ENCODE results near the gene ALOXE3.

The ALOXE3 gene

DNA sequence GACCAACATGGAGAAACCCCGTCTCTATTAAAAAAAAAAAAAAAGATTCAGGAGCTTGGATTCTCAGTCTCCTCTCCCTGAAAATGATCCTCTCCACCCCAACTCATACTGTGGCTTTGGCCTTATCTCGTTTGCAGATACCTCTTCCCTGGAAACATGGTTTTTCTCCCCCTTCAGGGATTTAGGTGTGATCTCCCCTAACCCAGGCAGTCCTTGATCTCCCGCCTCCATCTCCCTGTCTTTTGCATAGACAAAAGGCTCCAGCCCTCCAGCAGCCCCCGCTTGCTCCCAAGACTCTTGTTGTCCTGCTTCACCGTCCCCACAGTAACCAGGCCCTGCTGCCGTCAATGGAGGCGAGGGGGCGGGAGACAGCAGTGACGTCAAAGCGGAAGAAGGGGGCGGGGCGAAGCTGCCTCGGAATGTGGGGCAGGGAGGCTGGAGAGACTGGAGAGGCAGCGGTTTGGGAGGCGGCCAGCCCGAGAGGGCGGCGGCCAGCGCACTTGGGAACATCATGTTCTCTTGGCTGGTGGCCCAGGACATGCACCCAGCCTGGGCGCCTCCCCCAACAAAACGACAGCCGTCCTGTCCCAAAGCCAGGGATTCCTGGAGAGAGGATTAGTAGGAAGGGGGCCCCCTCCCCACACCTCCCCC lies 35.8 kb upstream of the ALOXE3 start:
- peak; percentile 72 for DNase-seq (ENCODE audit: low read depth)

DNA sequence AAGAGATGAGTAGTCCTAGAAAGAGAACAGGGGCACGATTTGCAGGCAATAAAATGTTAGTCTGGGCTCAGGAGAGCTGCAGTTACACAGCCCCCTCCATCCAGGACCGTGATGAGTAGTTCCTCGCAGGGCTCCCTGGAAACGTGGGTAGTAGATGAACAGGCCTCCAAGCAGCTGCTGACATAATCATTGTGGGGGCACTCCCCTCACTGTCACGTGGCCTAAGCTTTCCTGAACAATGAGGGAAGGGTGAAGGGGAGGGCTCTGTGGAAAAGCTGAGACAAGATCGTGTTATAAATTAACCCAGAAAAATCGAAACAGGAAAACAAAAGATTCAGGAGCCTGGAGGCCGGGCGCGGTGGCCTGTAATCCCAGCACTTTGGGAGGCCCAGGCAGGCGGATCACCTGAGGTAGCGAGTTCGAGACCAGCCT lies 35.2 kb upstream of the ALOXE3 start:
- no peak for DNase-seq (ENCODE audit: low read depth)

DNA sequence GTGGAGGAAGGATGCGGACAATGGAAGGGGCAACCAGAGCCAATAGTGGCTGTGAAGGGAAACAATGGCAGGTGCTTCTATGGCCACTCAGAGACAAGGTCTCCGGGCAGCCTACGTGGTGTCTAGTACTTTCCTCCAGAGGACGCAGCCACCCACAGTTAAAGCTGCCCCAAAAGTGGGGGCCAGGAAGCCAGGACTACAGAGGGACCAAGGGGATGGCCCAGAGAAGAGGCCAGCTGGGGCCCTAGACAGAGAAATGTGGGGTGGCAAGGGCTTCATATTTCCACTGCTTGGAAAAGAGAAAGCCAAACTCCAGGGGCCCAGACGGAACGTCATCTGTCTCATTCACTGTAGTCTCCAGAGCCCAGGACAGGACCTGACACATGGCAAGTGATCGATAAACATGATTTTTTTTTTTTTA lies 34.7 kb upstream of the ALOXE3 start:
- DNase-seq (ENCODE audit: low read depth): no peak

DNA sequence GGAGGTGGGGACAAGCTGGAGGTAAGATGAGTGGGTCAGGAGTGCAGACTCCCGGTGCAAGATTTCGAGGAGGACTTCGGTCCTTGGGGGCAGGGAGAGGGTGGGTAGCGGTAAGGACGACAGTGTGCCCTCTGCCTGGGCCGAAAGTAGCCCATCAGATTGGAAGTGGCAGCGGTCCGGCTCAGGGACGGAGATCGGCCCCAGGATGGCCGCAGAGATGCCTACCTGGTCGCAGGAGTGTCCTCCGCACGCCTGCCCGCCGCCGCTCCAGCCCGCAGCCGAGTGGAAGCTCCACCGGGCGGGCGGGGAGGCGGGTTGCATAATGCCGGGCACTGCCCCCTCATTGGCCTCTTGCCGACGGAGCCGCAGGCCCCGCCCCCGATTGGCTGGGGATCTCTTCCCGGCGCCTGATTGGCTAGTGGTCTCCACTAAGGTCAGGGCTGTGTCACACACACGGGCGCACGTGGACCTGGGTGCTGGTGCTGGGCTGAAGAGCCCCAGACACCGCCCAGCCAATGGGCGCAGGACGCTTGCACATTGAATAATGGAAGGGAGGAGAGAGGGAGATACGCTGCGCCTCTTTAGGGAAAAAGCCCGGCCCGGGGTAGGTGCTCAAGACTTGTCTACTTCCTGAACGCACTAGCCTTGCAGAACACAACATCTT lies 33.9 kb upstream of the ALOXE3 start, which contains the start of gene PER1:
PER1 (minus strand) TSS at position 293 of the 664 bp plus-strand sequence. CDS start 1,698 bp downstream, outside the sequence.
- peak; percentile 74 for DNase-seq (ENCODE audit: low read depth)

DNA sequence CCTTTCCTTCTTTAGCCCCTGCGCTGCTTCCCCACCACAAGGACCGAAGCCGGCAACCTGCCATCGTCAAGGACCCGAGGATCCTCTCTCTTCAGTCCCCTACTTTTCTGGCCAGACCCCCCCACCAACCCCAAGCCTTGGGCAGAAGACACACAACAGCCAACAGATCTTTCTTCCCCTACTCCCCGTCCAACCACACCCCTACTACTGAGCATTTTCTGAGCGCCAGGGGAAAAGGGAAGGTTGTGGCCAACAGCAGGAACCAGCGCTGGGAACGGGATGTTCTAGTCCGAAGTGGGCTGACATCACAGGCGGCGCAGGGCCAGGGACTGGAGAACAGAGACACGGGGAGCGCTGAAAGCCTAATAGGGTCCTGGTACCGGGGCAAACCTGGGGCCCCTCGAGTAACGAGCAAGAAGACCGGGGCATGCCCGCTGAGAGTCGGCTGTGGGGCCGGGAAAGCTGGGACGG lies 33.4 kb upstream of the ALOXE3 start:
- no peak for DNase-seq (ENCODE audit: low read depth)

DNA sequence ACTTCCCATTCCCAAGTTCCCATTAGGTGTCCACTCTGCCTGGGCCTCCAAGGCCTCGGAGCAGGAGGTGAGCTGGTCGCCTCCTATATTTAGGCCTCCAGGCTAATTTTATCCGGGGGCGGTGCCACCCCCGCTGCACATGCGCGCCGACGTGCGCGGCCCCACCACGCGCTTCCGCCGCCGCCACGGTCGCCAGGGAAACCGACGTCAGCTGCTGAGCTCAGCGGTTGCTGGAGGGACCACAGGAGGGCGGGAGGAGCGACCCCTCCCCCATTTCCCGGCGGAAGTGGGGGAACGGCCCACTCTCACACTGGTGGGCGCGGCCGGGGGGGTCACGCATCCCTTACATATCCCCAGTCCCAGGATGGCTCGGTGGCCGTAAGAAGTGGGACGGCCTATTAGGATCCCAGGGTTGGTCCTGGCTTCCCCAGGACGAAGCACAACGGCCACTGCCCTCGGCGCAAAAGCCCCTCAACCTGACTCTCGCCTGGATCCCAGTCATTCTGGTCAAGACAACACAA lies 32.9 kb upstream of the ALOXE3 start:
- peak; percentile 86 for DNase-seq (ENCODE audit: low read depth)

DNA sequence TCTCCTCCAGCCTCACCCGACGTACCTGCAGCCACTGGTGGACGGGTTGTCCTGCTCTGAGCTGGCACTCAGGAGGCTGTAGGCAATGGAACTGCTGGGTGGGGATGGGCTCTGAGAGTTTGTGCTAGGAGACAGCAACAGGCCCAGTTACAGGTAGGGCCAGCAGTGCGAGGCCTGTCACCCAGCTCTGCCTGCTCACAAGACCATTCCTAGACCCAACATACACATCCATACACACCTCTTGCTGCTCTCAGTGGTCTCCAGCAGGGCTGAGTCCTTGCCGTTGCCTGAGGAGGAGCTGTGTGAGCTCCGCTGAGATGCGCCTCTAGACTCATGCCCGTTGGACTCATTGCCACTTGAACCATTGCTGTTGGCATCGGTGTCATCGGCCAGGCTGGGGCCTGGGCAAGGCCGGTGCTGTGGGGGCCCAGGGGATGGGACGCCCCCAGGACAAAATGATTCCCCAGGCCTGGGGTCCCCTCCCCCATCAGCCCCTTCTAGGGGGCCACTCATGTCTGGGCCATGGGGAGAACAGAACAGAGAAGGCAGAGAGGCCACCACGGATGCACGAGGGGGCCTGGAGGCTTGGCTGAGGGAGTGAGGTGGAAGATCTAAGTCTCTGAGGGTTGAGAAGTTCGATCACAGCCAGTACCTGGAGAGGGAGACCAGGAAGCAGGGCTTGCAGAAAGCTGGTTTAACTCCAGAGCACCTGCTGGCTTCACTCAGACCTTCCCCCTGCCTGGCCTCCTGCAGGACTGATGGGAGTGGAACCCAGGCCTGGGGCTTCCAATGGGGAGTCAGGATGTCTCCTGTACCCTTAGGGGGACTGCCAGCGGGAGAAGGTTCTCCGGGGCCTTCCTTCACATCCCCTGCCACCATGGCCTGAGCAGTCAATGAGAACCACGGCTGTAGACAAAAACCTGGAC lies 32.1 kb upstream of the ALOXE3 start:
- no peak for DNase-seq (ENCODE audit: low read depth)

DNA sequence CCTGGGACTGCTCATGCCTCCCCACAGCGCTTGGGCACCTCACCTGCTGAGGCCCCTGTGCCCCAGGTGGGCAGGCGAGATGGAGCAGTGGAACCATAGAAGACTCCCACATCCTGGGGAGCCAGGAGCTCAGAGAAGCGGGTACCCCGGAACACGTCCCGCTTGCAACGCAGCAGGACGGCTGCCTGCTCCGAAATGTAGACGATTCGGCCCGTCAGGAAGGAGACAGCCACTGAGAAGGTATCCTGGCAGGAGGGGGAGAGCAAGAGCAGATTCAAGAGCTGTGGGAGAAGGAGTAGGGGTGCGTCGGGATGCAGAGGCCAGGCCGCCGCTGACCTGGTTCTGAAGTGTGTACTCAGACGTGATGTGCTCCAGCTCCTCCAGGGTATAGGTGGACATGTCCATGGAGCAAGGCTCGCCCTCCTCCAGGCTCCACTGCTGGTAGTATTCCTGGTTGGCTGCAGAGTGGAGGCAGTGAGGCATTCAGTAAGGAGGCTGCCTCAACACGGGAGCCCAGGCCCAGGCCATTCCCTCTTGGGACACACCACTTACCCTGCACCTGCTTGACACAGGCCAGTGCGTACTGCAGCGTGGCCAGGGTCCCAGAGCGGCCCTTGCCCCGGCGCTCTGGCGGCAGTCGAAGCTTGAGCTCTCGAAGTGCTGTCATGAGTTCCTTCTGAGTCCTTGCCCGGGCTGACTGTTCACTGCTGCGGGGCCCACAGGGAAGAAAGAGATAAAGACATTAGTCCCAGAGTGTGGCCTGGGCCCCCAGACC lies 31.3 kb upstream of the ALOXE3 start:
- no peak for DNase-seq (ENCODE audit: low read depth)

DNA sequence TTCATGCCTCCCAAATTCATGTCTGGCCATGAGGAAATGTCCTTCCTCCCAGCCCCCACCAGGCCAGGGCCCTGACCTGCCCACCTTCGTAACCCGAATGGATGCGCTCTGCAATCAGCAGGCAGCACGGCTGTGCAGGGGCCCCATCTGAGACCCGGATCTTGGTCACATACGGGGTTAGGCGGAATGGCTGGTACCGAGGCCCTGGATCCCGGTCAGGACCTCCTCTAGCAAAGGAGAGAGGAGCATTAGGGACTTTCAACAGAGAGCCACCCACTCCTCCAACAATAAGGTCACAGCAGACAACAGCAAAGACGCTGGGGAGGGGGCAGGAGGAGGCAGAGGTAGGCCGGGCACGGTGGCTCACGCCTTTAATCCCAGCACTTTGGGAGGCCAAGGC lies 30.2 kb upstream of the ALOXE3 start:
- DNase-seq (ENCODE audit: low read depth): no peak

DNA sequence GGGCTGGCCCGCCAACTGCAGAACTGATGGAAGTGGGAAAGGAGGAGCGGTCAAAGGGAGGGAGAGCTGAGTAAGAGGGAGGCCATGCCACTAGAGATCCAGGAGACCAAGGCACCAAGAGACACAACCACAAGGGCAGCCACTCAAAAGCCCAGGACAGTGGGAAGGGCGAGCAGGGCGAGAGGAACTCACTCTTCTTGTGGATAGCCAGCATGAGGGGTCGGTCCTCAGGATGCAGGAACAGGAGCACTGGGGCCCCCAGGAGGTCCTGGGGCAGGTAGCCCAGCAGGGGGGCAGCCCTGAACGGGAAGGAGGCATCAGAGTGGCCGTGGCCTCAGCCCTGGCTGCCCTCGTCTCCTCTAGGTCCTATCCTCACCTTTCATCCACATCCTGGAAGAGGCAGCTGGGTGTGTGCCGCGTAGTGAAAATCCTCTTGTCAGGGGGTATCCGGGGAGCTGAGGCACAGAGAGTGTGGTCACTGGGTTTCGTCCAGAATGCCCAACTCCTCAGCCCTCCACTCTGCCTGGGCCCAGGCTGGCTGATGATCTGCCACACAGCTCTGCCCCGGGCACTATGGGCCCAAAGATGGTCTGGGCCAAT lies 29.6 kb upstream of the ALOXE3 start:
- no peak for DNase-seq (ENCODE audit: low read depth)

DNA sequence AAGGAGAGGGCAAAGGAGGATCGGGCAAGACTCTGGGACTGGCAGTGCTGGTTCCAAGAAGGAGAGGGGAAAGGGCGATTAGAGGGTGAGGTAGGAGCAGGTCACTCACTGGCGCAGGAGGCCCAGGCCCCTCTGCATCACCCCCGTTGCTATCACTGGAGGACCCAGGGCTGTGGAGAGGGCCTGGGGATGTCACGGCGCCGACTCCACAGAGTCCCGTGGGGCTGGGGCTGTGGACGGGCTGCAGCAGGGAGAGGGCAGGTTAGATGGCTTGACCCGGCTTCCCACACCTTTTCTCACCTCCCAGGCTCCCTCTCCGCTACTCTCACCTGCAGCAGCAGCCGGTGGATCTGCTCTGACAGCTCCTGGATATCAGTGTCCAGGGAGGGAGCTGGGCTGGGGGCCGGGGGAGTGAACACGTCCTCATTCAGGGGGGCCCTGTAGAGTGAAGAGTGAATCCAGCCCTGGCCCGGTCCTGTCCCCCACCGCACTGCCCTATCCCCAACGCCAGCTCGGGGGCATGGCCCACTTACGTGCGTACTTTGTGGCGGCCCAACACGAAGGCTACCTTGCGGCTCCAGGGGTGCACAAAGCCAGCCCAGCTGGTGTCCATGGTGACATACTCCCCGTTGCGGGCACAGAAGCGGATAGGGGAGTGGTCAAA lies 29.0 kb upstream of the ALOXE3 start:
- DNase-seq (ENCODE audit: low read depth): no peak

DNA sequence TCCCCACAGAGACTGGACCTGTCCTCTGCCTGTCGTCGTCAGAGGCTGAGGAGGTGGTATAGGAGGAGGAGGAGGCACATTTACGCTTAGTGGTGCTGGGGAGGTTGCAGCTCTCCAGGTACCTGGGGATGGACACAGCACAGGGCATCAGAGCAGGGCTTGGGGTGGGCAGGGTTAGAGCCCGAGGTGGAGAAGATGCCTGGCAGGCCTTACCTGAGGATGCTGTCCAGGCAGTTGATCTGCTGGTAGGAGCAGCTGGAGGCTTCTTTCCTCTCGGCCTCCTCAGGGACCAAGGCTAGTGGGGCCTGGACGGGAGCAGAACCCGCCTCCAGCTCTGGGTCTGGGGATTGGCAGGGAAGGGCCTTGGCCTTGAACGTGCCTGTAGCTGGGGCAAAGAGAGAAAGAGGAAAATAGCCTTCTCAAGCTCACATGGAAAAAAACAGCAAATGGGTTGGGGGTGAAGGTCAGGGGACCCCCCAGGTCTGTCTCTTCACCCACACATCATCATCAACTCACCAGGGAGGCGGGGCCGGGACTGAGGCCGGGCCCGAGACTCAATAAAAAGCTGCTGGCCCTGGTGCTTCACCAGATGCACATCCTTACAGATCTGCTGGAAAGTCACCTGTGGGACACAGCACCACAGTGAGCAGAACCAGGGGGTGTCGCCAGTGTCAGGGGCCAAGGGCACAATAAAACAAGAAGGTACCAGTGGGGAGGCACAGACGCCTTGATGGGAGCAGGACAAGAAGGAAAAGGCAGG lies 28.2 kb upstream of the ALOXE3 start:
- DNase-seq (ENCODE audit: low read depth): no peak

DNA sequence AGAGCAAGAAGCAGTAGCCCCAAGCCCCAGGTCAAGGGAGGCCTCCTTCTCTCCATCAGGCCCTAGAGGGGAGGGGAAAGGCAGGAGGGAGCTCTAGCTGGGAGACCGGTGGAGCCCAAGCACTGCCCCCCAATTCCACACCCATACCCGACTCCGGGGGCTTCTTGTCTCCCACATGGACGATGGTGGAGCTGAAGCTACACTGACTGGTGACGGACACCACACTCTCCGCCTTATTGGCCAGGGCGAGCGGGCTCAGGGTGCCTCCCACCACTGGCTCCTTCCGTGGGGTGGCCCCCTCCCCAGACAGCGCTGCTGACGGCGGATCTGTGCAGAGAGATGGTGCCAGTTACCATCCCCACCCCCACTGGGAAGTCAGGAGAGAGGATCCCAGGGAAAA lies 27.5 kb upstream of the ALOXE3 start:
- DNase-seq (ENCODE audit: low read depth): no peak

DNA sequence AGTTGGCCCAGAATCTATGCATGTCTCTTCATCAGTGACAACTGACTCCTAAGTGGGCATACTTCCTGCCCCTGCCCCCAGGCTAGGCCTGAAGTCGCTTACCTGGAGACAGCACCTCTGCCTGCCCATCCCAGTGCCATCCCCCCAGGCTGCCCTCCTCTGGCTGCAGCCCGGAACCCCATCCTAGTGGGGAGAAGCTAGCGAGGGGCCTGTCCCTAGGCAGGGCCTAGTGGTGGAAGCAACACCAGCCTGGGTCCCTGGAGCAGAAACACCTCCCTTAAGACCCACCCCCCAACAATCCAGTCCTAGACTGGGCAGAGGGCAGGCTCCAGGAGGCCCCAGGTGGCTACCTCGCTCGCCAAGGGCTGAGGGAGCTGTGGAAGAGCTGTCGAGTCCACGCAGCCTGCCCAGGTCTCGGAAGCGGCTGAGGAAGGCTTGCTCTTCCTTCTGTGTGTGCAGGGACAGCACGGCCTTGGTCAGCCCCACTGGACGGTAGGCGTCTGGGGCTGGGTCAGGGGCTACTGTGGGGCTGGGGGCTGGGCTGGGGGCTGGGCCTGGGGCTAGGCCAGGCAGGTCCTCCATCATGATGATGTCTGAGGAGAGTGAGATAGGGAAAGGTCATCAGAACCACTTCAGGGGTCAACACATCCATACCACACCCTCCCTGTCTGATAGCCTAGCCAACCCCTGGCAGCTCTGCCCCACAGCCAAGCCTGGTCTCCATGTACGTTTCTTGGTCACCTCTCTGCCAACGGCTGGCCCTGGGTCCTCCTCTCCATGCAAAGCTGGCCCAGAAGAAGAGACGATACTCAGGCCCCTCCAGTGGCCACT lies 26.3 kb upstream of the ALOXE3 start:
- no peak for DNase-seq (ENCODE audit: low read depth)

DNA sequence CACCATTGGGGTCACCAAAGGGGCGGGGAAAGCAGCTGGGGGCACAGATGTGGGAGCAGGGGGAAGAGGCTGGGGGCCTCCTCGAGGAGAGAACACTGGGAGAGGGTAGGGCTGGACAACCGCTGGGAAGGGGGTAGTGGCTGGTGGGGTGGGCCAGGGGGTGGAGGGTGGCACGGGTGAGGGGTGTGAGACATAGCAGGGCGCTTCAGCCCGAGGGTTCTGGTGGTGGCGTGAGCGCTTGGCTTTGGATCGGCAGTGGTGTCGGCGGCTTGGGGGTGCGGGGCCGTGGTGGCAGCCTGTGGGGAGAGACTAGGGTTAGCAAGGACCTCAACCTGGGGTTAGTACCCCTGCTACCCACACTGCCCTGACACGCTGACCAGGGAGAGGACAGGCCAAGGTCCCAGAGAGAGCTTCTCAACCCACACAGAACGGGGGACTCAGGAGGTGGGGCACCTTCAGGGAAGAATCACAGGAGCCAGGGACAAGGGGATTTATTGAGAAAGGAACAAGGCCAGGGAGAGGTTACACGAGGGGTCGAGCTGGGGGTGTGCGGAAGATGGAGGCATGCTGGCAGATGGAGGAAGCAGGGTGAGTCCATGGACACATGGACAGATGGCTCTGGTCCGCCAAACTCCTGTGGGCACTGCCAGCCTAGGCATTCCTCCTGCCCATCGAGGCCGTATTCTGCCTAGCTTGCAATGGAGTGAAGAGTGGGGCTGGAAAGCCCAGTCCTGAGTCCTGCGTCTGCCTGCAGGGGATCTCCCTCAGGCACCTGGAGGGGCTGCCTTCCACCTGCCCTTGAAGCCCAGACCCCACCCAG lies 25.5 kb upstream of the ALOXE3 start:
- no peak for DNase-seq (ENCODE audit: low read depth)

DNA sequence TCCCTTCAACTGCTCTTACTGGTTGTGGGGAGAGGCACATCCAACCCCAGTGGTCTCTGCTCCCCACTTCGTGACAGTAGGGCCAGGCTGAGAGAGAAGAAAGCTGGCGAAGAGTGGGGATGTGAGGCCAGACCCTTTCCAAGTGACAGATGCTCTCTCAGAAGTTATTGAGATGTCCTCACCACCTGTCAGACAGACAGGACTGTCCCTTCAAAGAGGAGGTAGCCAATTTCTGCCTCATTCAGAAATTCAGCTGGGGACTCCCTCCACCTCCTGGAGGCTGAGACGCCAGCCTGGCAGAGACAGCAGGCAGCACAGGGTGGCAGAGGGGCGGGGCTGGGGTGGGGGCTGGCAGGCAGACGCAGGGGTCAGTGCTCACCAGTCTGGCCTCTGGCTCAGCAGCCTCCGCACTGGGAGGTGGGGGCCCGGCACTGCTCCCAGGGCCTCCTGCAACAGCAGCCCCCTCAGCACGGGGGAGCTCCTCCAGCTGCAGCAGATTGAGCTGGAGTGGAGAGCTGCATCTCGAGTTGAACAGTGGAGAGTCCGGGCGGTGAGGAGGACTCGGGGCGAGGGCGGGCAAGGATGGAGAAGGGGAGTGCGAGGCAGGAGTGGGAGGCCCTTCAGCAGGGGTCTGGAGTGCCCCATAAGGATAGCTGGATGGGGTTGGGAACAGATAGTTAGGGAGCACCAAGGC lies 24.7 kb upstream of the ALOXE3 start:
- no peak for DNase-seq (ENCODE audit: low read depth)

DNA sequence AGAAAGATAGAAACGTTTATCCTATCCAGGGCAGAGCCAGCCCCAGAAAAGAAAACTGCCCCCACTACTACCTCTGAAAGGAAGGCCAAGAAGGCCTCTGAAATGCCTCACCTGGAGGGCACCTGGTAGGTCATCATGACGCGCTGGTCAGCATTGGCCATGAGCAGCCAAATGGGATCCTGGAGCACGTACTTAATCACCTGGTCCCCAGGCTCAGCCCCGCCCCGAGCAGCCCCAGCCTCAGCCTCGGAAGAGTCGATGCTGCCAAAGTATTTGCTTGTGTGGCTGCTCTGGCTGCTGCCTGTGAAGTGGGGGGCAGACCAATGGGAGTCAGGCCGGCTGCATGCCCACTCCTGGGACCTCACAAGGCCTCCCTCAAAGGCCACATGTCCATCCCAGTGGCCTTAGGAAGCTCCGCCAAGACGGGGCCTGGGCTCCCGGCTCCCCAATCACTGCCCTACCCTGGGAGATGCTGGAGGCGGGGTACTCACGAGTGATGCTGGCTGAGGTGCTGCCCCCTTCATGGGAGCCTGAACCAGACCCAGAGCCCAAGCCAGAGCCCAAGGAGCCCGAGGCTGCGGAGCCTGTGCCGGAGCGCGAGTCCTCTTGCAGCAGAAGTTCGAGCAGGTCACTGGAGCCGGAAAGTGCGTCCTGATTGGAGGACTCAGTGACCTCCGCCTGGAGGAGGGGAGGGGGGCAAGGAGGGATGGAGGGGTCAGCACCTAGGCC lies 24.0 kb upstream of the ALOXE3 start:
- no peak for DNase-seq (ENCODE audit: low read depth)

Measured in stimulated activated CD8-positive, alpha-beta memory T cell treated with anti-CD3 and anti-CD28 coated beads, Interleukin-7, amount 100 ng/mL, for 24 hours (primary cell).